ENCODE data around the gene TCP1. TPM values are rescaled to one million over a fixed set of nuclear protein-coding genes. Genes with fewer than 3 reads are reported as not detected.

The TCP1 gene
- total and polyA plus RNA-seq, 2 experiments from 2014 or later: 130 to 166 TPM

GRCh38 chr6:159766906-159767305 lies 22.5 kb downstream of the TCP1 start:
- no peaks in the 10 kb centered on the region for H3K9me2 ChIP-seq (replicated peaks; ENCODE audit: insufficient read depth)
- no peak for DNase-seq (ENCODE audit: low spot score)
- no peaks in the 10 kb centered on the region for H3K27me3 ChIP-seq
- no peak overlapping the region for H3K4me2 ChIP-seq
- no peak overlapping the region for H3K4me3 ChIP-seq
- no peaks in the 10 kb centered on the region for H3K9me3 ChIP-seq (ENCODE audit: low read depth)
- peaks cover 7% of the 10 kb centered on the region for H3K4me1 ChIP-seq (ENCODE audit: insufficient read depth)
- H2AFZ ChIP-seq: no peak overlapping the region
- H3K36me3 ChIP-seq (replicated peaks; ENCODE audit: insufficient read depth, low read depth): no peaks in the 10 kb centered on the region
- TF ChIP-seq EZH2 (IDR thresholded peaks at IDR 0.05; ENCODE audit: borderline replicate concordance) (no peak), EZH2phosphoT487 (IDR thresholded peaks at IDR 0.05; ENCODE audit: low read depth, severe bottlenecking, unreplicated experiment) (no peak)
- TF ChIP-seq, protein P1, sequence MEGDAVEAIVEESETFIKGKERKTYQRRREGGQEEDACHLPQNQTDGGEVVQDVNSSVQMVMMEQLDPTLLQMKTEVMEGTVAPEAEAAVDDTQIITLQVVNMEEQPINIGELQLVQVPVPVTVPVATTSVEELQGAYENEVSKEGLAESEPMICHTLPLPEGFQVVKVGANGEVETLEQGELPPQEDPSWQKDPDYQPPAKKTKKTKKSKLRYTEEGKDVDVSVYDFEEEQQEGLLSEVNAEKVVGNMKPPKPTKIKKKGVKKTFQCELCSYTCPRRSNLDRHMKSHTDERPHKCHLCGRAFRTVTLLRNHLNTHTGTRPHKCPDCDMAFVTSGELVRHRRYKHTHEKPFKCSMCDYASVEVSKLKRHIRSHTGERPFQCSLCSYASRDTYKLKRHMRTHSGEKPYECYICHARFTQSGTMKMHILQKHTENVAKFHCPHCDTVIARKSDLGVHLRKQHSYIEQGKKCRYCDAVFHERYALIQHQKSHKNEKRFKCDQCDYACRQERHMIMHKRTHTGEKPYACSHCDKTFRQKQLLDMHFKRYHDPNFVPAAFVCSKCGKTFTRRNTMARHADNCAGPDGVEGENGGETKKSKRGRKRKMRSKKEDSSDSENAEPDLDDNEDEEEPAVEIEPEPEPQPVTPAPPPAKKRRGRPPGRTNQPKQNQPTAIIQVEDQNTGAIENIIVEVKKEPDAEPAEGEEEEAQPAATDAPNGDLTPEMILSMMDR (IDR thresholded peaks at IDR 0.05; ENCODE audit: poor library complexity): no peak
- peaks cover 31% of the 10 kb centered on the region for H3K79me2 ChIP-seq
- no peaks in the 10 kb centered on the region for H4K20me1 ChIP-seq (ENCODE audit: insufficient read depth, poor library complexity, severe bottlenecking)
- H3K27ac ChIP-seq: no peak overlapping the region

- Histone ChIP-seq H2AFZ (peak overlapping the region; percentile 35), H3K4me1 (ENCODE audit: insufficient read depth) (peaks cover 20% of the 10 kb centered on the region), H3K4me2 (peak overlapping the region; percentile 96), H3K36me3 (replicated peaks; ENCODE audit: insufficient read depth, low read depth) (no peaks in the 10 kb centered on the region), H3K9me2 (replicated peaks; ENCODE audit: insufficient read depth) (no peaks in the 10 kb centered on the region), H4K20me1 (ENCODE audit: insufficient read depth, poor library complexity, severe bottlenecking) (no peaks in the 10 kb centered on the region), H3K4me3 (peak overlapping the region; percentile 84), H3K79me2 (peaks cover 34% of the 10 kb centered on the region), H3K27ac (peak overlapping the region; percentile 99), H3K9me3 (ENCODE audit: low read depth) (no peaks in the 10 kb centered on the region), H3K27me3 (no peaks in the 10 kb centered on the region)
- DNase-seq (ENCODE audit: low spot score): peak; percentile 57
- WGBS (ENCODE audit: low lambda C conversion rate, missing lambda C conversion rate): 29% methylated on average over 16 of the region's 16 CpGs
- TF ChIP-seq, protein P1 (IDR thresholded peaks at IDR 0.05; ENCODE audit: poor library complexity): no peak
- TF ChIP-seq EZH2 (IDR thresholded peaks at IDR 0.05; ENCODE audit: borderline replicate concordance) (no peak), EZH2phosphoT487 (IDR thresholded peaks at IDR 0.05; ENCODE audit: low read depth, severe bottlenecking, unreplicated experiment) (no peak)
Measured at GRCh38 chr6:159762681-159763293, 26.6 kb downstream of the TCP1 start.

- 4% methylated on average over 48 of the region's 76 CpGs for WGBS (ENCODE audit: low lambda C conversion rate, missing lambda C conversion rate)
- Histone ChIP-seq H2AFZ (peak within 1 kb of the TSS; percentile 92), H3K79me2 (peaks cover 35% of the 10 kb centered on the region)
Measured at GRCh38 chr6:159761873-159762680, 27.3 kb downstream of the TCP1 start, which contains the start of gene ACAT2. ACAT2 (plus strand) TSS chr6:159762045; CDS start chr6:159762088, 43 bp downstream.

More at GRCh38 chr6:159761873-159762680, 27.3 kb downstream of the TCP1 start, which contains the start of gene ACAT2:
- Histone ChIP-seq H3K9me2 (replicated peaks; ENCODE audit: insufficient read depth) (no peaks in the 10 kb centered on the region), H3K4me1 (ENCODE audit: insufficient read depth) (peaks cover 20% of the 10 kb centered on the region), H4K20me1 (ENCODE audit: insufficient read depth, poor library complexity, severe bottlenecking) (no peaks in the 10 kb centered on the region), H3K27me3 (no peaks in the 10 kb centered on the region), H3K9me3 (ENCODE audit: low read depth) (no peaks in the 10 kb centered on the region), H3K36me3 (replicated peaks; ENCODE audit: insufficient read depth, low read depth) (no peaks in the 10 kb centered on the region), H3K4me3 (peak within 1 kb of the TSS; percentile 84), H3K4me2 (peak within 1 kb of the TSS; percentile 96), H3K27ac (peak within 1 kb of the TSS; percentile 99)
- TF ChIP-seq EZH2 (IDR thresholded peaks at IDR 0.05; ENCODE audit: borderline replicate concordance) (no peak), EZH2phosphoT487 (IDR thresholded peaks at IDR 0.05; ENCODE audit: low read depth, severe bottlenecking, unreplicated experiment) (no peak)
- TF ChIP-seq, protein P1 (IDR thresholded peaks at IDR 0.05; ENCODE audit: poor library complexity): no peak
- peak; percentile 96 for DNase-seq (ENCODE audit: low spot score)

Measured in hepatocyte (in vitro differentiated cells).